HT-29 (cell line): ENCODE measurements around the gene EPS15. TPM values are rescaled to one million over a fixed set of nuclear protein-coding genes. Genes with fewer than 3 reads are reported as not detected.
A peak's percentile ranks its signal among the peaks of the same experiment; 100 is the strongest.

Experiments
- DNase-seq: peaks from one replicate; pipeline ENCODE4 v3.0.0-alpha.2; 2015; ENCODE audit warnings: low spot score
- total RNA-seq: library from RNA; depleted of rRNA; stranded (reverse); fragments of >200 nt; shearing (Covaris generic); gene quantifications from 2 replicates; pipeline ENCODE4 v1.2.3, GENCODE V29; 2014

The EPS15 gene
- total RNA-seq, 1 experiment from 2014 or later: 9.4 TPM

GRCh38 chr1:51381964-51382363 is 137.1 kb downstream of the EPS15 start:
- DNase-seq: no peak

GRCh38 chr1:51380936-51381335 is 138.1 kb downstream of the EPS15 start:
- no peak for DNase-seq

- DNase-seq: no peak
These were observed 140.2 kb downstream of the EPS15 start for GRCh38 chr1:51378871-51379270.

- no peak for DNase-seq
These were observed 145.2 kb downstream of the EPS15 start for GRCh38 chr1:51373898-51374297.

GRCh38 chr1:51372561-51372960 is 146.5 kb downstream of the EPS15 start:
- DNase-seq: no peak

GRCh38 chr1:51369171-51369570 is 149.9 kb downstream of the EPS15 start:
- no peak for DNase-seq

- DNase-seq: no peak
These were observed 153.3 kb downstream of the EPS15 start for GRCh38 chr1:51365774-51366173.

- no peak for DNase-seq
These were observed 159.2 kb downstream of the EPS15 start for GRCh38 chr1:51359879-51360278.

- DNase-seq: no peak
These were observed 163.7 kb downstream of the EPS15 start for GRCh38 chr1:51355382-51355781.

GRCh38 chr1:51354416-51354815 is 164.7 kb downstream of the EPS15 start:
- DNase-seq: no peak

GRCh38 chr1:51351907-51352306 is 167.2 kb downstream of the EPS15 start:
- no peak for DNase-seq

- no peak for DNase-seq
These were observed 169.2 kb downstream of the EPS15 start for GRCh38 chr1:51349862-51350261.

- no peak for DNase-seq
These were observed 170.9 kb downstream of the EPS15 start for GRCh38 chr1:51348147-51348527.

GRCh38 chr1:51347398-51348146 is 171.5 kb downstream of the EPS15 start:
- no peak for DNase-seq

GRCh38 chr1:51346086-51346942 is 172.8 kb downstream of the EPS15 start:
- DNase-seq: peak; percentile 22

GRCh38 chr1:51345300-51345687 is 173.8 kb downstream of the EPS15 start:
- no peak for DNase-seq

GRCh38 chr1:51344602-51345299 is 174.3 kb downstream of the EPS15 start:
- DNase-seq: peak; percentile 52

- DNase-seq: no peak
These were observed 174.8 kb downstream of the EPS15 start for GRCh38 chr1:51344276-51344601.

GRCh38 chr1:51343624-51344023 is 175.4 kb downstream of the EPS15 start:
- no peak for DNase-seq

- no peak for DNase-seq
These were observed 176.4 kb downstream of the EPS15 start for GRCh38 chr1:51342591-51343206.

- DNase-seq: no peak
These were observed 177.1 kb downstream of the EPS15 start for GRCh38 chr1:51341876-51342496.

GRCh38 chr1:51340380-51340779 is 178.7 kb downstream of the EPS15 start:
- DNase-seq: no peak
